Transverse colon (tissue), 4 donors: ENCODE measurements around the gene MAGEB1.

Source experiments
- CTCF ChIP-seq, 5 experiments: fragments of 200-600 bp in 3 of 5; fragments of 450-650 bp in 2 of 5; sonication (generic) in 3 of 5; IDR thresholded peaks; 1 replicate in 2 of 5; 2 replicates in 3 of 5; pipeline ENCODE4 v1.5.1; 2016 to 2017; ENCODE audit warnings: antibody characterized with exemption in 5 of 5, inconsistent platforms in 3 of 5, mild to moderate bottlenecking in 2 of 5, moderate library complexity in 1 of 5
- EP300 ChIP-seq: sonication (generic); formaldehyde crosslinking; IDR thresholded peaks from one replicate; pipeline ENCODE4 v1.6.1; 2017; ENCODE audit warnings: antibody characterized with exemption, low read depth
- POLR2A ChIP-seq: fragments of 450-650 bp; IDR thresholded peaks from one replicate; pipeline ENCODE4 v1.6.1; 2016; ENCODE audit warnings: antibody characterized with exemption, mild to moderate bottlenecking, moderate library complexity
- POLR2AphosphoS5 ChIP-seq, 3 donors: sonication (generic); formaldehyde crosslinking; IDR thresholded peaks; one replicate each; pipeline ENCODE4 v1.6.1; 2016; ENCODE audit warnings: antibody characterized with exemption in 3 of 3

GRCh38 chrX:30262763-30263162 lies 15.8 kb downstream of the MAGEB1 start:
- TF ChIP-seq CTCF (IDR thresholded peaks at IDR 0.05) (no peak), POLR2AphosphoS5 (IDR thresholded peaks at IDR 0.05) (no peak), POLR2A (no peak), EP300 (no peak)
